Heart left ventricle (tissue), 13 donors: Measurements from ENCODE around the gene KPNA6.
"Not testable (repeated sequence)": the region's sequence is repeated elsewhere in the genome, so short reads cannot be mapped to it uniquely, and the experiment has no call there.

ENCODE experiments used
- CTCF ChIP-seq, 12 donors: fragments of 200-600 bp; sonication (generic) in 4 of 12; IDR thresholded peaks; one replicate each; pipeline versions ENCODE4 v1.5.0 to v1.8.0; 2018 to 2022; ENCODE audit warnings: antibody characterized with exemption in 12 of 12, mild to moderate bottlenecking in 5 of 12
- POLR2A ChIP-seq, 2 donors: fragments of 450-650 bp; IDR thresholded peaks; one replicate each; pipeline ENCODE4 v1.6.1; 2017; ENCODE audit warnings: antibody characterized with exemption in 2 of 2, mild to moderate bottlenecking in 2 of 2, moderate library complexity in 2 of 2
- donor health status: ischemic (EF 13 %, LVEDD 7.1; RV severe dilation, severe dysfunction).
- donor health status: DM: no; HTN: yes; CAD: no.
- donor health status: DM: no; HTN: no; CAD: no.
- donor health status: ischemic (EF 25% LVEDD 6.9; RV normal size, moderate dysfunction).
- donor health status: ischemic (EF 25% LVEDD 5.7; RV mildly dilated, moderate dysfunction).
- donor health status: ischemic (EF 35%, LVEDD 5.7; RV mildly dilated, moderate dysfunction).
- donor health status: nonischemic (EF 11% LVEDD 7.7; RV severe dilation, severe dysfunction).
- donor health status: DM: yes; HTN: yes; CAD: no.
- donor health status: PGD.
- donor health status: ischemic (EF 29% LVEDD 5.4; RV normal size, mild dysfunction).
- donor health status: nonischemic (EF 23%, LVEDD 6.1; RV moderate dilation, normal function).

- TF ChIP-seq CTCF, POLR2A (IDR thresholded peaks at IDR 0.05): not testable (repeated sequence)
Observed at GRCh38 chr1:32133950-32134280, 26.1 kb downstream of the KPNA6 start.
